Stimulated activated CD4-positive, alpha-beta T cell treated with anti-CD3 and anti-CD28 coated beads, Interleukin-15, amount 100 ng/mL, for 1 hour (primary cell): ENCODE results near the gene CTR9.

ENCODE experiments used
- DNase-seq, 2 donors: peaks; one replicate each; pipeline ENCODE4 v3.0.0-alpha.2; 2020; ENCODE audit warnings: low read depth in 1 of 2, low spot score in 1 of 2

CTR9 gene

GRCh38 chr11:10742460-10743208, 8.4 kb upstream of the CTR9 start:
- DNase-seq: no peak

- no peak for DNase-seq
These were observed 7.6 kb upstream of the CTR9 start for GRCh38 chr11:10743354-10744000.

DNA sequence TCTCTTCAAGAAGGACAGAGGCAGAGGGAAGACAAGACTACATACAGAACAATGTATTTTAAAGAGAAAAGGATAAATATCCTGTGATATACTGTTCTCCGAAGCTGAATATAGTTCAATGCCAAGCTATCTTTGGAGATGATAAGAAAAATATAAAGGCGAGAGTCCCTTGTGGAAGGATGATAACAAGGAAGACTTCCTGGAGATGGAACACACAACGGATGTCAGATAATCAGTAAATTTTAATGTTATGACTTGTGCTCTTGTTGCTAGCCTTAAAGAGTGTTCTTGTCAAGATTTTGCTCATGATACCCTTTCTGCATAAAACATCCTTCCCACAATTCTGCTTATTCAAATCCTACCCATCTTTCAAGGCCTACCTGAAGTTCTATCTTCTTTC, 6.8 kb upstream of the CTR9 start:
- DNase-seq: no peak

DNA sequence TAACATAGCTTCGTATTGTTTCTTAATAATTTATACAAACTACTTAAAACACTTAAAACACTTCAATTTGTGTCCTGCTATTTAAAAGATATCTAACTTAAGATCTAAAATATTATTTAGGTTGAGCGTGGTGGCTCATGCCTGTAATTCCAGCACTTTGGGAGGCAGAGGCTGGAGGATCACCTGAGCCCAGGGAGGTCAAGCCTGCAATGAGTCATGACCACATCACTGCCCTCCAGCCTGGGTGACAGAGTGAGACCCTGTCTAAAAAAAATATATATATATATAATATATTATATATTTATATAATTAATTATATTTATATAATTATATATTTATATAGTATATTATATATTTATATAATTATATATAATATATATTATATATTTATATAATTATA, 4.2 kb upstream of the CTR9 start:
- no peak for DNase-seq

- no peak for DNase-seq
These were observed 3.3 kb upstream of the CTR9 start for GRCh38 chr11:10747733-10748132.

DNA sequence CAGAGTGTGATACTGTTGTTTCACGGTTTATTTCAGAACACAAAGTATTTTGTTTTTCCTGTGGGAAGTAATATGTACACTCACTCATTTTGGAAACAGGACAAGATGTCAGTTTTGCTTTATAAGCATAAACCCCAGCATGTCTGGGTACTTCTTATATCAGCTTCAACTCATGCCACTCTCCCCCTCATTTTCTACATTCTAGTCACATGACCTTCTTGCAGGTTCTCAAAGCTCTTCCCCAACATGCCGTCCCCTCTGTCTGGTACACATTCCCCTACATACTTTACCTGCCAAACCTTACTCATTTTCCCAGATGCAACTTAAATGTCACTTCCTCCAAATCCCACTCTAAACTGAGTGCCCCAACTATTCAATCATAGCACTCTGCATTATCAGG, 1.6 kb upstream of the CTR9 start:
- DNase-seq: no peak

DNA sequence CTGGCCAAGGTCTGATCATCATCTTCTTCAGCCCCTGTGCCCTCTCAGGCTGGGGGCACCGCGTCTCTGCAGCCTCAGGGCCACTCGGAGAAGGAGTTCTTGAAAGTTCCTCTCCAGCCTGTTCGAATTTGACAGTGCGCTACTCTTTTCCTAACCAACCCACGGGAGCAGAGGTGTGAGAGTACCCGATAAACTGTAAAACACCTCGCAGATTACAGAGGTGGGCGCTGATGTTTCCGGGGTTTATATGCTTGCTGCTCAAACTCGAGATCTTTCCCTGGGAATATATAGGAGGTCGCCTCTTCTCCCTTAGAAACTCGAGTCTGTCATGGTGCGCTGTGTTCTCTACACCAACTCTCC, 515 bp downstream of the CTR9 start:
- no peak for DNase-seq

DNA sequence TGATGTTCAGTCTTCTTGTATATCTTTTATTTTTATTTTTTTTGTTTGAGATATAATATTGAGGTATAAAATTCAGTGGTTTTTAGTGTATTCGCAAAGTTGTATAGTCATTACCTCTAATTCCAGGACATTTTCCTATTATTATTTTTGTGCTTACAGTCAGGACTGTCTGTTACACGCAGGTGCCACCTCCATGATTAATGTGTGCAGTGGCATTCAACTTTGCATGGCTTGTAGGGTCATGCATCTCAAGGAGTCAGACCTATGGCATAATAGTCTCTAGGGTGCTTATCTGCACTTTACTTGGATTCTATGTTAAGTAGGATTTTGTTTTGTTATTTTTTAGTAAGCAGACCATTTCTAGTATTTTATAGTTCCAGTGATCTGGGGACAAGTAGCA, 1.0 kb downstream of the CTR9 start:
- DNase-seq: no peak

DNA sequence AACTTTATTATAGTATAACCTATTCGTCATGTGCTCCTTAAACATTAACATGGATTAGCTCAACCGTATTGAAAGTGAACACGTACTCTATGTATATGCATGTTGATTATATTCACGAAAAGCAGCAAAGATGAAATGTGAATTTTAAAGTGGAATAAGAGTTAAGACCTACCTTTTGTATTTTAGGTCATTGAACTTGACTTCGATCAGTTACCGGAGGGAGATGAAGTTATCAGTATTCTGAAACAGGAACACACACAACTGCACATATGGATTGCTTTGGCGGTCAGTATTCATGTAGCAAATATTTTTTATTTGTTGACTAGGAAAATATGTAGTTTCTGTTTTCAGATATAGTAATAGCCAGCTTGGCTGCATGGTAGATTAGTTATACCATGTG, 1.4 kb downstream of the CTR9 start:
- DNase-seq: no peak

- DNase-seq: no peak
These were observed 7.9 kb downstream of the CTR9 start for GRCh38 chr11:10758957-10759356.

DNA sequence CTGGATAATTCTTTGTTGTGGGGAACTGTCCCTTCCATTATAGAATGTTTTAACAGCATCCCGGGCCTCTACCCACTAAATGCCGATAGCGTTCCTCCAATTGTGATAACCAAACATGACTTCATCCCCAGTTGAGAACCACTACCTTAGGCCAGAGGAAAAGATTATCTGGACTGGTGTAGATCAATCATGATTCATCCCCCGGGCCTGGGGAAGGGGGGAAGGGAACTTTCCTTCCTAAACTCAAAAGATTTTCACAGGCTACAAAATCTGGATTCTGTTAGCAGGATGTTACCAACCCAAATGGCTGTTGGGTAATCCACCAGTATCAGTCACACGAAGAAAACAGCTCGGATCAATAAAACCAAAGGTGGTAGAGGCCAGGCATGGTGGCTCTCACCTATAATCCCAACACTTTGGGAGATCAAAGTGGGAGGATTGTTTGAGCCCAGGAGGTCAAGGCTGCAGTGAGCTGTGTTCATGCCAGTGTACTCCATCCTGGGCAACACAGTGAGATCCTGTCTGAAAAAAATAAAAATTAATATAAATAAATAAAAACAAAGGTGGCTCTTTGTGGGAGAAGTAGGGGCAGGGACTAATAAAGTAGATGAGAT, 10.1 kb downstream of the CTR9 start:
- DNase-seq: no peak

GRCh38 chr11:10762185-10762584, 11.1 kb downstream of the CTR9 start:
- no peak for DNase-seq

DNA sequence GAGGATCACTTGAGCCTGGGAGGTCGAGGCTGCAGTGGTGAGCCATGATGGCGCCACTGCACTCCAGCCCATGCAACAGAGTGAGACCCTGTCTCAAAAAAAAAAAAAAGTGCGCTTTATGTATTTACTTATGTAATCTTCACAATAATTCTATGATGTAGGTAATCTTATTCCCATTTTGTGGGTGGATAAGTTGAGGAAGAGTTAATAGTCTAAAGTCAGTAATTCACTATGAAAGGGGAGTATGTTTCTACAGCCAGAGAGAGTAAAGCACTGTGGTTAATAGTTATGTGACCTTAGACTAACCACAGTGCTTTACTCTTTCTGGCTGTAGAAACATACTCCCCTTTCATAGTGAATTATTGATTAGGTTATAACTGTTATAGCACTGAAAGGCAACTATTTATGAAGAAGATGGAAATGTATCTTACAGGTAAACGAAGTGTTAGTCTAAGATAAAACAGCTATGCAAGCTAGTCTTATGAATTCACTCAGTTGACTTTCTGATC, 11.9 kb downstream of the CTR9 start:
- DNase-seq: no peak

- no peak for DNase-seq
These were observed 12.7 kb downstream of the CTR9 start for GRCh38 chr11:10763766-10764165.

DNA sequence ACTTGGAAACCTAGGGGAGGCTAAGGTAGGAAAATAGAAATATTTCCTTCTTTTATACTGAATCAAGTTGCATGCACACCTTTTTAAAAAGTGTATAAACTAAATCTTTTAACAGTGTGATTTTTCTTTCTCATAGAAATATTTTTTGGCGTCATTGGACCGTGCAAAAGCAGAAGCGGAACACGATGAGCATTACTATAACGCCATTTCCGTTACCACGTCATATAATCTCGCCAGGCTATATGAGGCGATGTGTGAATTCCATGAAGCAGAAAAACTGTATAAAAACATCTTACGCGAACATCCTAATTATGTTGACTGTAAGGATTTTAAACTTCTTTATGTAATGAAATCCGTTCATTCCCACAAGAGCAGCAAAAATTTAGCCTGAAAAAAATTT, 13.4 kb downstream of the CTR9 start:
- DNase-seq: no peak

- no peak for DNase-seq
These were observed 19.7 kb downstream of the CTR9 start for GRCh38 chr11:10770626-10771254.

GRCh38 chr11:10771457-10771856, 20.4 kb downstream of the CTR9 start:
- no peak for DNase-seq

DNA sequence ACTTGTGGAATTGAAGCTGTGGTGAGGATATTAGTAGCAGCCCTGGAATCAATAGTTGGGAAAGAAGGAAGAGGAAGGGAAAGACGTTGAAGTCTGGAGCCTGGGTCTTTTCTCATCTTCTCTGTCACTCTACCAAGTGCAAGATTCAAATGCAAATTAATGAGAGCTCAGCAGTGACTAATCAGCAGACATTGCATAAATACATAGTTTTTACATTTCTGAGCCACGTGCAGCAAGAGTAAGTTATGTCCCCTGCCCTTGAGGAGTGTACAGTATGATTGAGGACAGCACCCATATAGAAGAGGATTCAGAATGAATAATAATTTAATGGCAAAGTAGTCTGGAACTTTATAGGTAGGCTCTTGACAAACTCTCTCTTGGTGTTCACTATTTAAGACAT, 23.8 kb downstream of the CTR9 start:
- DNase-seq: no peak

GRCh38 chr11:10777393-10777793, 26.3 kb downstream of the CTR9 start:
- no peak for DNase-seq

- no peak for DNase-seq
These were observed 26.8 kb downstream of the CTR9 start for GRCh38 chr11:10777806-10778205.

GRCh38 chr11:10778217-10778970, 27.3 kb downstream of the CTR9 start:
- DNase-seq: no peak
